Measurements from ENCODE around the gene MCCC2.
A peak's percentile ranks its signal among the peaks of the same experiment; 100 is the strongest.
"Not testable (repeated sequence)": the region's sequence is repeated elsewhere in the genome, so short reads cannot be mapped to it uniquely, and the experiment has no call there.

Gene MCCC2

DNA sequence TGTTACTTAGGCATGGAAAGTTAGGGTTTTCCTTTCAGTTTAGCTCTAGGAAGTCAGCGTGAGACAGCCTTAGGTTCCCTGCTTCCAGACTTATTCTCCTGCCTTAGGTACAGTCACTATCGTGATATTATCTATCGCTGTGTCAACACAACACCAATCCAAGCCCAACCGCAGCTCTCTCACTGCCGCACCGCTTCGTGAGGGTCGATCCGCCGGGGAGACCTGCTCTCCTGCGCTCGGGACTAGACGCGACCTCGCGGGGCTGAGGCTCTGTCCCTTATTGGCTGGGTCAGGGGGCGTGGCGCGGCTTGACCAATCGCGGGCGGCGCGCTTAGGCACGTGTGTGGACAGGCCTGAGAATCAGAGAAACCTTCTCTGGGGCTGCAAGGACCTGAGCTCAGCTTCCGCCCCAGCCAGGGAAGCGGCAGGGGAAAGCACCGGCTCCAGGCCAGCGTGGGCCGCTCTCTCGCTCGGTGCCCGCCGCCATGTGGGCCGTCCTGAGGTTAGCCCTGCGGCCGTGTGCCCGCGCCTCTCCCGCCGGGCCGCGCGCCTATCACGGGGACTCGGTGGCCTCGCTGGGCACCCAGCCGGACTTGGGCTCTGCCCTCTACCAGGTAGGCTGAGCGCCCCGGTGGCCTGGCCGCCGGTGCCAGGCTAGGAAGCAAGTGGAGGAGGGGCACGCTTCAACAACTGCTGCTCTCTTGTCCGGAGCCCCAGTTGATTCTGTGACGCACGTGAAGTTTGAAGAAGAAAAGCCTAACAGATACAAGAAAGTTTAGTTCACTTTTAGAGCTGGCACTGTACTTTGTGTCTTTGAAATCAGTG is at the start of gene MCCC2:
TSS of gene MCCC2 (plus strand) at position 400 of the 825 bp plus-strand sequence. CDS start at position 486, 86 bp downstream.
- peaks cover 36% of the 10 kb centered on the region for H3K4me1 Mint-ChIP-seq
- CTCF ChIA-PET: interaction anchor here (2.3 to 5.2 kb wide), 2 partner anchors 14 to 112 kb away, joined by 9 to 42 read pairs; no protein-coding TSS in a partner anchor

DNA sequence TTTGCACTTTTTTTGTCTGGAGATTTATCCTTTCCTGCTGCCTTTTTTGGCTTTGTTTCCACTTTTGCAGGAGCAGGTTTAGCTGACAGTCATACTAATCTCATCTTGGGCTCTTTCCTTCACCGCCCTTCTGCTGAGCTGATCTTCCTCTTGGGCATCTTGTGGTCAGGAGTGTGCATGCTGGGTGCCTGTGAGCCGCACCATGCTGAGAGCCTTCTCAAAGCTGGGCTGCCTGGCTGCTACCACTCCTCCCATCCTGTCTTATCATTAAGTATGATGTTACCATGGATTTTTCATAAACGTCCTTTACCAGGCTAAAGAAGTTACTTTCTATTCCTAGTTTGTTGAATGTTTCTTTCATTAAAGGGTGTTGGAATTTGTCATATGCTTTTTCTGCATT is 49.5 kb upstream of the MCCC2 start:
- CTCF ChIA-PET: no interaction called here
- Mint-ChIP-seq H3K27me3 (no peaks in the 10 kb centered on the region), H3K9me3 (no peaks in the 10 kb centered on the region), H3K36me3 (peaks cover 53% of the 10 kb centered on the region), H3K4me1 (peaks cover 5% of the 10 kb centered on the region), H3K4me3 (no peak overlapping the region), H3K27ac (no peak overlapping the region)
- DNase-seq: no peak

More for the DNA sequence above, at the start of gene MCCC2:
- DNase-seq: peak; percentile 99
- Mint-ChIP-seq H3K27me3 (no peaks in the 10 kb centered on the region), H3K9me3 (no peaks in the 10 kb centered on the region), H3K27ac (peak within 1 kb of the TSS; percentile 94), H3K4me3 (peak within 1 kb of the TSS; percentile 91), H3K36me3 (peaks cover 8% of the 10 kb centered on the region)

DNA sequence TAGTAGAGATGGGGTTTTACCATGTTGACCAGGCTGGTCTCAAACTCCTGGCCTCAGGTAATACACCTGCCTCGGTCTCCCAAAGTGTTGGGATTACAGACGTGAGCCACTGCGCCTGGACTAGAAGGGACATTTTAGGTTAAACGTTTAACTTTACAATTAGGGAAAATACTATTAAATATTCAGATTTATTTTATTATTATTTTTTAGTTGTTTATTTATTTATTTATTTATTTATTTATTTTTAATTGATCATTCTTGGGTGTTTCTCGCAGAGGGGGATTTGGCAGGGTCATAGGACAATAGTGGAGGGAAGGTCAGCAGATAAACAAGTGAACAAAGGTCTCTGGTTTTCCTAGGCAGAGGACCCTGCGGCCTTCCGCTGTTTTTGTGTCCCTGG is 36.3 kb upstream of the MCCC2 start:
- H3K9me3 Mint-ChIP-seq, H3K4me3 Mint-ChIP-seq, H3K27me3 Mint-ChIP-seq, CTCF ChIA-PET, DNase-seq, H3K4me1 Mint-ChIP-seq, H3K27ac Mint-ChIP-seq: not testable (repeated sequence)
- H3K36me3 Mint-ChIP-seq: peaks cover 58% of the 10 kb centered on the region

DNA sequence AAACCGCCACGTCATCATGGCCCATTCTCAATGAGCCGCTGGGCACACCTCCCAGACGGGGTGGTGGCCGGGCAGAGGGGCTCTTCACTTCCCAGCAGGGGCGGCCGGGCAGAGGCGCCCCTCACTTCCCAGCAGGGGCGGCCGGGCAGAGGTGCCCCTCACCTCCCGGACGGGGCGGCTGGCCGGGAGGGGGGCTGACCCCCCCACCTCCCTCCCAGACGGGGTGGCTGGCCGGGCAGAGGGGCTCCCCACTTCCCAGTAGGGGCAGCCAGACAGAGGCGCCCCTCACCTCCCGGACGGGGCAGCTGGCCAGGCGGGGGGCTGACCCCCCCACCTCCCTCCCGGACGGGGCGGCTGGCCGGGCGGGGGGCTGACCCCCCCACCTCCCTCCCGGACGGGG is 35.6 kb upstream of the MCCC2 start:
- H3K27me3 Mint-ChIP-seq, H3K4me3 Mint-ChIP-seq, CTCF ChIA-PET, H3K27ac Mint-ChIP-seq, H3K4me1 Mint-ChIP-seq, H3K9me3 Mint-ChIP-seq, DNase-seq: not testable (repeated sequence)
- H3K36me3 Mint-ChIP-seq: peaks cover 57% of the 10 kb centered on the region

- H3K36me3 Mint-ChIP-seq: peaks cover 58% of the 10 kb centered on the region
- H3K27me3 Mint-ChIP-seq, H3K4me3 Mint-ChIP-seq, H3K9me3 Mint-ChIP-seq, CTCF ChIA-PET, DNase-seq, H3K27ac Mint-ChIP-seq, H3K4me1 Mint-ChIP-seq: not testable (repeated sequence)
Measured at GRCh38 chr5:71552026-71552749, 35.0 kb upstream of the MCCC2 start.

GRCh38 chr5:71563161-71563560 is 24.0 kb upstream of the MCCC2 start:
- Mint-ChIP-seq H3K4me3 (no peak overlapping the region), H3K27ac (no peak overlapping the region), H3K4me1 (no peaks in the 10 kb centered on the region), H3K9me3 (no peaks in the 10 kb centered on the region), H3K27me3 (no peaks in the 10 kb centered on the region), H3K36me3 (peaks cover 35% of the 10 kb centered on the region)
- no peak for DNase-seq
- CTCF ChIA-PET: interaction anchor here (0.9 kb wide), 1 partner anchor 38 kb away, joined by 3 read pairs; no protein-coding TSS in a partner anchor

GRCh38 chr5:71564895-71565294 is 22.2 kb upstream of the MCCC2 start:
- no peaks in the 10 kb centered on the region for H3K27me3 Mint-ChIP-seq
- no peak for DNase-seq
- no peaks in the 10 kb centered on the region for H3K9me3 Mint-ChIP-seq
- no peaks in the 10 kb centered on the region for H3K4me1 Mint-ChIP-seq
- no peak overlapping the region for H3K27ac Mint-ChIP-seq
- CTCF ChIA-PET: no interaction called here
- peaks cover 35% of the 10 kb centered on the region for H3K36me3 Mint-ChIP-seq
- H3K4me3 Mint-ChIP-seq: no peak overlapping the region

DNA sequence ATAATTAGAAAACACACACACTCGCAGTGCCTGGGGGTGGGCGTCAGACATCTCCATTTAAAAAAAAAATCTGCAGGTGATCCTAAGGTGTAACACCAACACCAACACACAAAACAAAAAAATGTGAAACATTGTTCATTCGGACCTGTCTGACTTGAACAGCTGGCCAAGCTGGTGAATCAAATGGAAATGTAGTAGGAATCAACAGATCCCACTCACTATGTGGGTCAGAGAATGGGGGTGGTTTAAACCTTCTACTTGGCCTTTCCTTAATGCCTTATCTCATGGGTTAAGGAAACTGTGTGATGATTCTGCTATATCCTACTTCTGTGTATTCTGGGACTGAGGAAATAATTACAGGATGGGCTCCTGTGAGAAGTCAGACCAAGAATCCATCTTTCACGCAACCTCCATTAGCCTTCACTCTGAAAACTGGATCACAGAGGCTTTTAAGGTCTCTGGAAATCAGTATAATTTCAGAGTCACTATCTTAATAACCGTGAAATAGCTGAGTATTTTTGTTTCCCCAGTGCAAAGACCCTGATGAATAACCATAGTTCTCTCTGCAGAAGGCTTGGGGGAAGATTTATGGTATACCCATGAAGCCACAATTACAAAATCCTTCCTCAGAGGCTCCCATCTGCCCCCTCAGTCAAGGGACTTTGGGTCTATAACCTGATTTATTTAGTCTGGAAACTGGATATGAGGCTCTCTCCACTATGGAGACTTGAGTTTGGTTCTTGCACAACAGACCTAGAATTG is 17.2 kb upstream of the MCCC2 start:
- Mint-ChIP-seq H3K9me3 (no peaks in the 10 kb centered on the region), H3K4me1 (no peaks in the 10 kb centered on the region), H3K4me3 (no peak overlapping the region), H3K36me3 (peaks cover 15% of the 10 kb centered on the region), H3K27ac (no peak overlapping the region), H3K27me3 (no peaks in the 10 kb centered on the region)
- CTCF ChIA-PET: no interaction called here
- DNase-seq: no peak

- DNase-seq, H3K27me3 Mint-ChIP-seq, H3K4me3 Mint-ChIP-seq, H3K4me1 Mint-ChIP-seq, H3K9me3 Mint-ChIP-seq, CTCF ChIA-PET, H3K27ac Mint-ChIP-seq, H3K36me3 Mint-ChIP-seq: not testable (repeated sequence)
Measured at GRCh38 chr5:71571811-71572210, 15.3 kb upstream of the MCCC2 start.

- Mint-ChIP-seq H3K4me1 (no peaks in the 10 kb centered on the region), H3K36me3 (peaks cover 6% of the 10 kb centered on the region), H3K27me3 (no peaks in the 10 kb centered on the region), H3K9me3 (no peaks in the 10 kb centered on the region), H3K4me3 (no peak overlapping the region), H3K27ac (no peak overlapping the region)
- CTCF ChIA-PET: no interaction called here
- DNase-seq: no peak
Measured at GRCh38 chr5:71573591-71573990, 13.5 kb upstream of the MCCC2 start.

GRCh38 chr5:71575588-71575987 is 11.6 kb upstream of the MCCC2 start:
- CTCF ChIA-PET, H3K27ac Mint-ChIP-seq, H3K27me3 Mint-ChIP-seq, H3K36me3 Mint-ChIP-seq, H3K9me3 Mint-ChIP-seq, H3K4me3 Mint-ChIP-seq, DNase-seq, H3K4me1 Mint-ChIP-seq: not testable (repeated sequence)

GRCh38 chr5:71576241-71576640 is 10.9 kb upstream of the MCCC2 start:
- H3K27ac Mint-ChIP-seq: no peak overlapping the region
- H3K4me1 Mint-ChIP-seq: no peaks in the 10 kb centered on the region
- no peaks in the 10 kb centered on the region for H3K9me3 Mint-ChIP-seq
- H3K4me3 Mint-ChIP-seq: no peak overlapping the region
- CTCF ChIA-PET: no interaction called here
- H3K27me3 Mint-ChIP-seq: no peaks in the 10 kb centered on the region
- H3K36me3 Mint-ChIP-seq: peaks cover 4% of the 10 kb centered on the region
- DNase-seq: no peak

GRCh38 chr5:71577839-71578238 is 9.3 kb upstream of the MCCC2 start:
- H3K9me3 Mint-ChIP-seq, CTCF ChIA-PET, H3K4me1 Mint-ChIP-seq, H3K36me3 Mint-ChIP-seq, H3K27me3 Mint-ChIP-seq, H3K27ac Mint-ChIP-seq, H3K4me3 Mint-ChIP-seq, DNase-seq: not testable (repeated sequence)

- H3K27ac Mint-ChIP-seq: no peak overlapping the region
- H3K9me3 Mint-ChIP-seq: no peaks in the 10 kb centered on the region
- DNase-seq: no peak
- H3K4me1 Mint-ChIP-seq: peaks cover 7% of the 10 kb centered on the region
- CTCF ChIA-PET: interaction anchor here (1.3 kb wide), 1 partner anchor 107 kb away, joined by 5 read pairs; no protein-coding TSS in a partner anchor
- no peaks in the 10 kb centered on the region for H3K36me3 Mint-ChIP-seq
- no peaks in the 10 kb centered on the region for H3K27me3 Mint-ChIP-seq
- no peak overlapping the region for H3K4me3 Mint-ChIP-seq
Measured at GRCh38 chr5:71582945-71583584, 4.1 kb upstream of the MCCC2 start.
